Endothelial cell of umbilical vein (primary cell): ENCODE measurements around the gene RAB19. TPM values are rescaled to one million over a fixed set of nuclear protein-coding genes. Genes with fewer than 3 reads are reported as not detected.

Experiments
- polyA plus RNA-seq, 4 experiments: library from polyadenylated mRNA; depleted of rRNA in 3 of 4; stranded (reverse) in 3 of 4; unstranded in 1 of 4; fragments of >200 nt; gene quantifications; 2 replicates each; pipeline versions ENCODE4 v1.2.1 to v1.2.3, GENCODE V29; 2011 to 2012; ENCODE audit warnings: missing spikeins in 1 of 4
- small RNA-seq: library from RNA; depleted of rRNA; stranded (forward); fragments of <200 nt; gene quantifications from one replicate; pipeline ENCODE3, GENCODE V24; 2012; ENCODE audit warnings: low replicate concordance, low read depth; ENCODE audit not compliant: insufficient read depth, insufficient read length
- total RNA-seq: library from RNA; stranded (reverse); gene quantifications from 2 replicates; pipeline ENCODE4 v1.2.3, GENCODE V29; 2021

Gene RAB19
- total and polyA plus RNA-seq, 2 donors (not counting 3 experiments of a cell fraction or from before 2014, with no cell fraction given) = not detected

Small RNA genes lying within 50 kb of the gene (small RNA-seq; reads per million reads assigned to genes)
- gene RNA5SP247 = not detected
- gene RNA5SP248 = 7.2 reads per million, percentile 51 among the genes with 10 or more reads in this experiment

Other genes starting within 250 kb of the RAB19 start
- gene KDM7A, start 227.1 kb upstream of the RAB19 start, total RNA-seq = 4.9 and 7.3 TPM in 2 replicates
- gene KDM7A, start 227.1 kb upstream of the RAB19 start, polyA plus RNA-seq = 1.8 and 2.4 TPM in 2 replicates
- 32.7 and 35.3 TPM in 2 replicates for gene SLC37A3, start 5.5 kb upstream of the RAB19 start, total RNA-seq
- 47.0 and 59.7 TPM in 2 replicates for gene SLC37A3, start 5.5 kb upstream of the RAB19 start, polyA plus RNA-seq
- gene MKRN1, start 75.4 kb downstream of the RAB19 start, total RNA-seq = 52.1 and 52.2 TPM in 2 replicates
- 18.4 and 24.9 TPM in 2 replicates for gene MKRN1, start 75.4 kb downstream of the RAB19 start, polyA plus RNA-seq
- 0.33 TPM in 1 of 2 replicates, not detected in the other for gene DENND2A, start 236.8 kb downstream of the RAB19 start, total RNA-seq
- 0.03 TPM in 1 of 2 replicates, not detected in the other for gene DENND2A, start 236.8 kb downstream of the RAB19 start, polyA plus RNA-seq